GM19193 (cell line): ENCODE data around the gene APRT.

Experiments
- POLR2A ChIP-seq: IDR thresholded peaks from 4 replicates; pipeline ENCODE4 v1.6.1; 2011; ENCODE audit not compliant: insufficient read depth, insufficient read length; ENCODE audit errors: extremely low read depth

The APRT gene

DNA sequence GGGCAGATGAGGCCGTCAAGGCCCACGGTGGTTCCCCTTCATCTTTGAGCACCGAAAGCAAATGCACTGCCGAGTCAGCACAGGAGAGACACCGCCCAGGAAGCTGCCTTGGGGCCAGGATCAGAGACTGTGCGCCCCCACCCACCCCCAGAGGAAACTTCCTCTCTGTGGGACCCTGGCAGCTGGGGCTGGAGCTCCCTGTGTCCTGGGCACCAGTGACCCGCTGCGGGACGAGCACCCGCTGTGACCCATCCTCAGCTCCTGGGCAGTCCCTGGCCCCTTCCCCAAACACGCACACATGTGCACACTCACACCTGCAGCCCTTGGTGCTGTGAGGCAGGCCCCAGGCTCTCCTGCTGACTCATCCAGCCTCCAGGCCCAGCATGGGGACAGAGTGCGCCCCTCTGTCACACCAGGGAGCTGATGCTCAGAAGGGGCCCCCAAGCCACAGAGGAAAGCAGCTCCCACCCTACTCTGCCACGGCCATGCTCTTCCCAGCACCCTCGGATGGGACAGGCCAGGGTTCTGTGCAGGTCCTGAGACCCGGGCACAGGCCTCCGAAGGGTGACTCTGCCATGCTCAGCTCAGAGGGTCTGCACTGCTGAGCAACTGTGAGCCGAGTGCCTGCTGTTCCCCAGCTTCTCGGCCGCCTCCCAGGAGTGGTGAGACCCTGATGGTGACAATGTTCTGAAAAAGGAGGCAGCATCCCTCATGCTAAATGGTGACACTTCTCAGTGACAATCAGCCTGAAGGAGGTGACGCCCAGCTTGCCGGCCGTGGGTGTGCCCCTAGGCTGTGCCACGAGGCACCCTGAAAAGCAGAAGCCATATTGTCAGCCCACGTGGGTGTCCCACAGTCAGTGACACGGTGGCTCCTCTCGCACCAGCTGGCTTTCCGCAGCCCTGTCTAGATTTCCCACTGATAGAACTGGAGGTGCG, 30.3 kb downstream of the APRT start:
- peak; percentile 60 for TF ChIP-seq POLR2A

DNA sequence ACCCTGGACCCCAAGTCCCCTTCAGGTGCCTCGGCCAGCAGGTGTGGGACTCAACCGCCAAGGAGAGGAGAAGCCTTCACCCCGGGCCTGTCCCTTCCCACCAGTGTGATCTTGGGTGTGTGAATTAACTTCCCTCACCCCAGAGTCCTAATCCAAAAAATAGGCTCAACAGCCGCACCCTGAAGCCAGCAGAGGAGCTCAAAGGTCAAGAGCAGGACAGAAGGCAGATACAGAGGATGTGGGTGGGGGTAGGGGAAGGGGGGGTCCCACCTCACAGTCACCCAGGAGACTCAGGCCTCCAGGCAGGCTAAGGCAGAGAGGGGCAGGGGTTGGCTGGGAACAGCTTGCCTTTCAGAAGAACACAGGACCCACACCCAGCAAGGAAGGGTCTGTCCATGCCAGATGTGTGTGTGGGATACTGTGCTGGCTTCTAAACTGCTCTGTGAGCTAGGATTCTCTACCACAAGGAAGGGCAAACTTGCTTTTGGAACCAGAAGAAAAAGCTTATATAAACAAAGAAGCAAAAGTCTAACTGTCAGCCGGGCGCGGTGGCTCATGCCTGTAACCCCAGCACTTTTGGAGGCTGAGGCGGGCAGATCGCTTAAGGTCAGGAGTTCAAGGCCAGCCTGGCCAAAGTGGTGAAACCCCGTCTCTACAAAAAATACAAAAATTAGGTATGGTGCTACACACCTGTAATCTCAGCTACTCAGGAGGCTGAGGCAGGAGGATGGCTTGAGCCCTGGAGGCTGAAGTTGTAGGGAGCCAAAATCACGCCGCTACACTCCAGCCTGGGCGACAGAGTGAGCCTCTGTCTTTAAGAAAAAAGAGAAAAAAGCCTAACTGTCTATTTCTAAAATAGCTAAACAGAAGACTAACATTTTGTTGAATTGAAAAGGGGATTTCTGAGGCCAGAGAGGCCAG, 31.3 kb downstream of the APRT start:
- TF ChIP-seq POLR2A, result no peak

DNA sequence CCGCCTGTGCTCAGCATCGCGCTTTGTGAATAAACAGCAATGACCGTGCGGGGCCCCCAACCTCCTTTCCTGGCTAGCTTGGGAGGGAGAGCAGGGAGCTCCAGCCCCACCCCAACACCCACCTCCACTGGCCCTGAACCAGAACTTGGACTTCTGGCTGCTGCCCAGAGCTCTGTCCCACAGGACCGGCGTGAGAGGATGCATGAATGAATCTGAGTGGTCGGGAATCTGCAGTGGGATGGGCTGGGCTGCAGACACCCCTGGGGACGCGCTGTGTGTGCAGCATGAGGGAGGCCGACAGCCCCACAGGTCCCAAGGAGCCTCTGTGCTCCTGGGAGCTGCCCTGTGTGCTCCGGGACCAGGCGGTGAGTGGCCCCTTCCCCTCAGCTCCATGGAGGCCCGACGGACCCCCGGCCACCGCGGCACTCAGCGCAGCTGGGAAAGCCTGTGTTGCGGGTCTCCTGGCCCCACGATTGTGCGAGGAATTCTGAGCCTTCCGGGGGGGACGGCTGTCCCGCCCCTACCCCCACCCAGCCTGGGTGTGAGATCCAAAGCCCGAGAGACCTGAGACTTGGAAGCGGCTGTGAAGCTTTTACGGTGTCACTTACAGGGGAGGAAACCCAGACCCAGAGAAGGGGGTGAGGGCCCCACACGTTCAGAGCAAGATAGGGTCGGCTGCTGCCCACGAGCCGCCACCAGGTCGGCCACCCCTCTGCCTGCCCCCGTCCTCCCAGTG, 32.2 kb downstream of the APRT start:
- TF ChIP-seq POLR2A, result no peak

DNA sequence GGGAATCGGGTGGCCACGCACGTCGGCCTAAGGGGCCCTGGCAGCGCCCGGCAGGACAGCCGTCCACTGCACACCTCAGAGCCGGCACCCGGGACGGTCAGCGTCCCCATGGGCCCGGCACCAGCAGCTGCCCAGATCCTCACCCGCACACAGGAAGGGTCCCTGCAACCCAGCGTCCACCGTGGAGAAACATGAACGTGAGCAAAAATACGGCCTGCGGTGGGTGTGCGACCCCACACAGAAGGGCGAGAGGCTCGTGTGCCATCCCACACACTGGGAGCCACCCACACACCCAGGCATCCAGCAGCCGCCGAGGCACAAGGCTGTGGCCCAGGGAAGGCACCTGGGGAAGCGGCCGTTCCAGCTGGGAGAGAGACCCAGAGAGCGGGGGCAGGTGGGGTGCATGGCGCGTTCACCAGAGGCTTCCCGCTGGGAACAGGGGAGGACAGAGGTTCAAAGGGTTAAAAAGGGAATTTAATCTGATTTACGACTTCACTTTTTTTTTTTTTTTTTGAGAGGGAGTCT, 33.1 kb downstream of the APRT start:
- TF ChIP-seq POLR2A, result no peak

DNA sequence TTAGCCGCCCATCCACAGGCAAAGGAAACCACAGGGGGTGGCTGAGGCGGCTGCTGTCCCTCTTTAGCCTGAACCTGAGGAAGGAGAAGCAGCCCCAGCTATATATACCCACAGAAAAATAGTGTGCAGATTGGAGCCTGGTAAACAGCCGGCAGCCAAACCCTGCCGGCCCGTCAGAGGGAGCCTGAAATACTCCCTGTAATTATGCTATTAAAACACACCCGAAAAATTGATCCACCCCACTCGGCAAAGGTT, 33.5 kb downstream of the APRT start:
- no peak for TF ChIP-seq POLR2A

DNA sequence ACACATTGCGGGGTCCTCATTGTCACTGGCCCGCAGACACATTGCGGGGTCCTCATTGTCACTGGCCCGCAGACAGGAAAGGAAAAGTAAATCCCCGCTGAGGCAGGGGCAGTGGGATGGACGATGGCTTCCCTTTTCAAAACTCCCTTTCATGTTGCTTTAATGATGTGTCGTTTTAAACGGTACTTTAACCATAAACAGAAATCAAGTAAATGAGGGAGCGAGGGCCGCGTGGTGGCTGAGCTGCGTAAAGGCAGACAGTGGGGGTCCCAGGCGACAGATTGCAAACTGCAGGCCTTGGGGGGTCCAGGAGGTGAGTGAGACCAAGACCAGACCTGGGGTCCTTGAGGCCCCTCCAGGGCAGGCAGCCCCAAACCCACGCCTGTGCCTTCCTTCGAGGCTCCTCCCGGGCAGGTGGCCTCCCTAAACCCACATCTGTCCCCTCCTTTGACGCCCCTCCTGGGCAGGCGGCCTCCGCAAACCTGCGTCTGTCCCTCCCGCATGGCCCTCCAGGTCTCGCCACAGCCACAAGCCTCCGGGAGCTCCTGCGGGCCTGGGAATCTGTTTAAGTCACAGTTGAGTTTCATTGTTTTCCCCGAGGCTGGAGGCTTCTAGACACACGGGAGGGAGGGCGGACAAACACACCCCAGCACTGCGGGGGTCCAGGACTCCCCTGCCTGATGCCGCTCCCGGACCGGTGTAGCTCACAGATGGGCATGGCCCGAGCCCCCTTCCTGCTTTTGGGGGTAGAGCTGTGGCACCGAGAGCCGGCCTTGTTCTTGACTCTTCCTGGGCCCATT, 34.1 kb downstream of the APRT start:
- TF ChIP-seq POLR2A, result no peak

DNA sequence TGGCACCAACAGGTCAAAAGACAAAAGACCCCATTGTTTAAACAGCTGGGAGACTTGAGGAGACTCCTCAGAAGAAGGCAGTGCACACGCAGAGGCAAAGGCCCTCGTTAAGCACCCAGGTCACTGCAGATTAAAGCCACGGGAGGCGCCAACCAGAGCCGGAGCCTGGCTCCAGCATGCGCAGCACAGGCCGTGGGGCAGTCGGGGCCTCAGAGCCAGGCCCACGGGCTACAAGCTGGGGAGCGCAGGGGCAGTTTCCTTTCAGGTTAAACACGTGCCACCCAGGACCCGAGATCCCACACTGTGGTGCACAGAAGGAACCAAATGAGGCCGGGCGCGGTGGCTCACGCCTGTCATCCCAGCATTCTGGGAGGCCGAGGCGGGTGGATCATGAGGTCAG, 35.9 kb downstream of the APRT start:
- TF ChIP-seq POLR2A, result no peak

DNA sequence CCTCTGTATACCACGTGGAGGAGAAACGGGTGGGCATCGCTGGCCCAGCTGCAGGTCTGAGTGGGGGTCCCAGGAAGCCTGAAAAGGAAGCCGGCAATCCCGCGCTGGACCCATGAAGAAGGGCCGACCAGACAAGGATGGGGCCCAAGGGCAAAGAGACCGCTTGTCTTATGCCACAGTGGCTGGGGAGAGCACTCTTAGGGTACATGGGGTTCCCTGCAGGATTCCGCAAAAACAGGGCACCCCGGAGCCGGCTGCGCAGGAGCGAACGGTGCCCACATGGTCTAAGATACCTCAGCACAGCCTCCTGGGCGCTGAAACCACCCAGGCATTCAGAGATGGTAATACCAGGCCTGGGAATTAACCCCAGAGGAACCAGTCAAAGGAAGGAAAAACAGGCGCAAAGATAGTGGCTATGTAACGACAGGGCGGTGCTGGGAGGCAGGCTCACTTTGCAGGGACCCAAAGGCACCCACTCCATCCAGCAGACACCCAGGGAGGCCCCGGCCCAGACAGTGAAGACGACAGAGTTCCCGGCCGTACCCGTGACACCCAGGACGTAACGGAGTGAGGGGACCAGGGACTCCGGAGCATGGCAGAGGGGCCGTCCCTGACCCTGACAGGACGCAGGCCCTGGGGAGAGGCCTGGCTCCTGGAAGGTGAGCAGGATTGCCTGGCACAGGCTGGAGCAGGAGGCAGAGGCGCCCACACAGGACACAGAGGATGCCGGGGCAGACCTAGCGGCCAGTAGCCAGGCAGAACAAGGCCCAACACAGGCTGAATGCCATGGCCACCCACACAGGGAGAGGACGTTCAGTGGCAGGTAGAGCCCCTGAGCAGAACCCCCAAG, 37.0 kb downstream of the APRT start:
- TF ChIP-seq POLR2A, result no peak

DNA sequence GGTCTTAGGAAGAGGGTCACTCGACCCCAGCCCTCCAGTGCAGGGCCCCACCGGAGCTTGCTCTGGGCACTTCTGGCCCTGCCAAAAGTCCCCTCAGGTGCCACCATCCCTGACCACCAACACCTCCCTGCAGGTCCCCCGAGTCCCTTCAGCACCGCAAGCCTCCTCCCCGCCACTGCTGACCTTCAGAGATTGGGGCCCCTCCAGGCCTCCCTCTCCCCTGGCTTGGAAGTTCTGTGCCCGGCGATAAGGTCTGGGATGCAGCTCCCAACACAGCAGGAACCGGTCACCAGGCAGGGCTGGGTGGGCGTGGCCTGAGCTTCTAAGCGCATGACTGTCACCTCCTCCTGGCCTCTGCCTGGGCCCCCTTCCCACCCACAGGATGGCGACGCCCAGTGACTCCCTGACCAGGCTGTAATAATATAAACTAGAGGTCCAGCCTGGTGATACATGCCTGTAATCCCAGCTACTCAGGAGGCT, 37.9 kb downstream of the APRT start:
- no peak for TF ChIP-seq POLR2A

DNA sequence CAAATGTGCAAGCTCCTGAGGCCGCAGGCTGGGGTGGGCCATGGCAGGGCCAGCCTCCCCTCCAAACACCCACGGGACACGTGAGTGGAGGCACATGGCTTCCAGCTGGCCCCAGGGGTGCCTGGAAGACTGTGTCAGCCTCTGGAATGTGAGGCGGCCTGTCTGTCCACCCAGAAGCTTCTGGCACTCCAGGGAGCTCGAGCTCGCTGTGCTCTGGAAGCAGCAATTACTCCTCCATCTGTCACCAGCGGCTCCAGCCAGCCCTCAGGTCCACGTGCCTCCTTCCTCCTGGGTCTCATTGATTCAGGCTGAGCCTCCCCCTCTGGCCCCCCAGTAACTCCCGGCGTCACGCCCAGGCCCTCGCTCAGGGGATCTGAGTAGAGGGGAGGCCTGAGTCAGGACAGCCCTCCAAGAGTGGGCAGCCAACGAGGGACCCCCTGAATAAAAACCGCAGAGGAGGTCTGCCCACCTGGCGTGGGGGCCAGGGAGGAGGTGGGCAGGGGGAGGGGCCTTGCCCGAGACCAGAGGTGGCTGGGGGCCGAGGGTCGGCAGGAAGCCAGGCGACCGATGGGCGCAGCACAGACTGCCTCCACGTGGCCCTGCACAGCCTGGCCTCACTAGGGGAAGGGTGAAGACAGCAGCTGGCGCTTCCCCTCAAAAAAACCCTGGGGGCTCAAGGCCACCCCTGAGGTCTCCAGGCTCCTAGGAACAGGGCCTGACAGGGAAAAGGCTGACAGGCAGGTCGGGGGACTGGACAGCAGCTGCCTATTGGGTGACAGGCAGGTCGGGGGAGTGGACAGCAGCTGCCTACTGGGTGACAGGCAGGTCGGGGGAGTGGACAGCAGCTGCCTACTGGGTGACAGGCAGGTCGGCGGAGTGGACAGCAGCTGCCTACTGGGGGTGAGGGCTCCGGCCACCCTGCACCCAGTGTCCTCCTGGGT, 38.6 kb downstream of the APRT start:
- no peak for TF ChIP-seq POLR2A

DNA sequence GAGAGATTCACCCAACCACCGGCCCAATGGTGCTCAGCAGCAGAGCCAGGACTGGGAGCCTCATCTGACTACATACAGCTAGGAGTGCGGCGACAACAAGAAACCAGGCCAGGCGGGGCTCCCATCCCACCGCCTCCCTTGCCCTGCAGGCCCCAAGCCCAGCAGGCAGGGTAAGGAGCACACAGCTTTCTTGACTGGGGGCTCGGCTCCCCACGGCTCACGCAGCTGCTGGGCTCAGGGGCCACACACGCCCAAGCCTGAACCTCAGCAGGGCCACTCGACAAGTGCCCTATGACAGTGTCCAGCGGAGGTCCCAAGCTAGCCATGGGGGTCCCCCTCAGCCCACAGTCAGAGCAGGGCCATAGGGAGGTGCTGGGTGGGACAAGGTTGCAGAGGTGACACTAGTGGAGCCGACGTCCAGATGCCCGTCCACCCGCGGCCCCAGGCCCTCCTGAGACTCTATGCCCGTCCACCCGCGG, 40.4 kb downstream of the APRT start:
- TF ChIP-seq POLR2A, result no peak
